ENCODE results near the gene PCDHGA3. TPM values are rescaled to one million over a fixed set of nuclear protein-coding genes. Genes with fewer than 3 reads are reported as not detected.

PCDHGA3 gene
- total RNA-seq, 4 donors from 2014 or later: 1.0 to 3.5 (median 2.9) TPM

DNA sequence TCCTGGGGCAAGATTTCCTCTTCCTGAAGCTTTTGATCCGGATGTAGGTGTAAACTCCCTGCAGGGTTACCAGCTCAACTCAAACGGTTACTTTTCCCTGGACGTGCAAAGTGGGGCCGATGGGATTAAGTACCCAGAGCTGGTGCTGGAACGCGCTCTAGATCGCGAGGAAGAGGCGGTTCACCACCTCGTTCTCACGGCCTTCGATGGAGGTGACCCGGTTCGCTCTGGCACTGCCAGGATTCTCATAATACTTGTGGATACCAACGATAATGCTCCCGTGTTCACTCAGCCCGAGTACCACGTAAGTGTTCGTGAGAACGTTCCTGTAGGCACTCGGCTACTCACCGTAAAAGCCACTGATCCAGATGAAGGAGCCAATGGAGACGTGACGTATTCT lies 12.0 kb downstream of the PCDHGA3 start:
- DNase-seq (ENCODE audit: low spot score in 2 of 2): no peak
- TF ChIP-seq, protein P1, sequence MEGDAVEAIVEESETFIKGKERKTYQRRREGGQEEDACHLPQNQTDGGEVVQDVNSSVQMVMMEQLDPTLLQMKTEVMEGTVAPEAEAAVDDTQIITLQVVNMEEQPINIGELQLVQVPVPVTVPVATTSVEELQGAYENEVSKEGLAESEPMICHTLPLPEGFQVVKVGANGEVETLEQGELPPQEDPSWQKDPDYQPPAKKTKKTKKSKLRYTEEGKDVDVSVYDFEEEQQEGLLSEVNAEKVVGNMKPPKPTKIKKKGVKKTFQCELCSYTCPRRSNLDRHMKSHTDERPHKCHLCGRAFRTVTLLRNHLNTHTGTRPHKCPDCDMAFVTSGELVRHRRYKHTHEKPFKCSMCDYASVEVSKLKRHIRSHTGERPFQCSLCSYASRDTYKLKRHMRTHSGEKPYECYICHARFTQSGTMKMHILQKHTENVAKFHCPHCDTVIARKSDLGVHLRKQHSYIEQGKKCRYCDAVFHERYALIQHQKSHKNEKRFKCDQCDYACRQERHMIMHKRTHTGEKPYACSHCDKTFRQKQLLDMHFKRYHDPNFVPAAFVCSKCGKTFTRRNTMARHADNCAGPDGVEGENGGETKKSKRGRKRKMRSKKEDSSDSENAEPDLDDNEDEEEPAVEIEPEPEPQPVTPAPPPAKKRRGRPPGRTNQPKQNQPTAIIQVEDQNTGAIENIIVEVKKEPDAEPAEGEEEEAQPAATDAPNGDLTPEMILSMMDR (IDR thresholded peaks at IDR 0.05): no peak
- TF ChIP-seq POLR2A (IDR thresholded peaks at IDR 0.05): no peak
- intact Hi-C loops (cut with DNase I; ENCODE audit: low total_unique reads): no loop called here
- H3K4me3 ChIP-seq (ENCODE audit: low read depth, poor library complexity, severe bottlenecking): no peak overlapping the region
- 54 to 56% methylated on average over 24 of the region's 24 CpGs for WGBS, 2 donors

DNA sequence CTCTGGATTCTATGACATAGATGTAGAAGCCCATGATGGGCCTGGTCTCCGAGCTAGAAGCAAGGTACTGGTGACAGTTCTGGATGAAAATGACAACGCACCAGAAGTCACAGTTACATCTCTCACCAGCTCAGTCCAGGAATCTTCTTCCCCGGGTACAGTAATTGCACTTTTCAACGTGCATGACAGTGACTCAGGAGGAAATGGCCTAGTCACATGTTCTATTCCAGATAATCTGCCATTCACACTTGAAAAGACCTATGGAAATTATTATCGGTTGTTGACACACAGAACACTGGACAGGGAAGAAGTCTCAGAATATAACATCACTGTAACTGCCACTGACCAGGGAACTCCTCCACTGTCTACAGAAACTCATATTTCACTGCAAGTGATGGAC lies 12.5 kb downstream of the PCDHGA3 start:
- intact Hi-C loops (cut with DNase I; ENCODE audit: low total_unique reads): no loop called here
- TF ChIP-seq, protein P1 (IDR thresholded peaks at IDR 0.05): no peak
- no peak for TF ChIP-seq POLR2A (IDR thresholded peaks at IDR 0.05)
- 76 to 77% methylated on average over 5 of the region's 5 CpGs for WGBS, 2 donors
- DNase-seq (ENCODE audit: low spot score in 2 of 2): no peak
- H3K4me3 ChIP-seq (ENCODE audit: low read depth, poor library complexity, severe bottlenecking): no peak overlapping the region

DNA sequence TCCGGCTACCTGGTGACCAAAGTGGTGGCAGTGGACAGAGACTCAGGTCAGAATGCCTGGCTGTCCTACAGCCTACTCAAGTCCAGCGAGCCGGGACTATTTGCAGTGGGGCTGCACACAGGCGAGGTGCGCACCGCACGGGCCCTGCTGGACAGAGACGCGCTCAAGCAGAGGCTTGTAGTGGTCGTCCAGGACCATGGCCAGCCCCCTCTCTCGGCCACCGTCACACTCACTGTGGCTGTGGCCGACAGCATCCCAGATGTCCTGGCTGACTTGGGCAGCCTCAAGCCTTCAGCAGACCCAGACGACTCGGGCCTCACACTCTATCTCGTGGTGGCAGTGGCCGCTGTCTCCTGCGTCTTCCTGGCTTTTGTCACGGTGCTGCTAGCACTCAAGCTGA lies 13.3 kb downstream of the PCDHGA3 start:
- WGBS, 2 donors: 40 to 49% methylated on average over 11 to 15 of the region's 19 CpGs
- no peak overlapping the region for H3K4me3 ChIP-seq (ENCODE audit: low read depth, poor library complexity, severe bottlenecking)

DNA sequence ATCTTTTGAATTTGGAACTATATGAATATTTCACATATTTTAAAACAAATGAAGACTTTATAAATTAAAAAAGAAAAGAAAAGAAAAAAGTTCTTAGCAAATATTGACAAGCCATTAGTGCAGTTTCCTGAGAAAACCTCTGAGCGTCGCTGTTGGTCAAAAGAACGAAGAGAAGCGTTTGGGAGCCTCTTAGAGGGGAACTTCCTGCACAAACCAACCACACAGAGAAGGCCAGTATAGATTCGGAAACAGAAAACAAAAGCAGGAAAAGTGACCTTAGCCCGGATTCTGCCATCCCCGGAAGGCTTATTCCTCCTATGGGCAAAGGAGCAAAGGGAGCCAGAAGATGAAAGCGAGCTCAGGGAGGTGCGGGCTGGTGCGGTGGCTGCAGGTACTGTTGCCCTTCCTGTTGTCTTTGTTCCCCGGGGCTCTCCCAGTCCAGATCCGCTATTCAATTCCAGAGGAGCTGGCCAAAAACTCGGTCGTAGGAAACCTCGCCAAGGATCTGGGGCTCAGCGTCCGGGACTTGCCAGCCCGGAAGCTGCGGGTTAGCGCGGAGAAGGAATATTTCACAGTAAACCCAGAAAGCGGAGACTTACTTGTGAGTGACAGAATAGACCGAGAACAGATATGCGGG lies 16.3 kb downstream of the PCDHGA3 start, which contains the start of gene PCDHGB2:
PCDHGB2 (plus strand) TSS at position 205 of the 637 bp plus-strand sequence; CDS start at position 347, 142 bp downstream.
- 19 to 22% methylated on average over 24 of the region's 24 CpGs for WGBS, 2 donors

More for the DNA sequence above, 13.3 kb downstream of the PCDHGA3 start:
- TF ChIP-seq POLR2A (IDR thresholded peaks at IDR 0.05): no peak
- TF ChIP-seq, protein P1 (IDR thresholded peaks at IDR 0.05): no peak
- DNase-seq (ENCODE audit: low spot score in 2 of 2): no peak
- intact Hi-C loops (cut with DNase I; ENCODE audit: low total_unique reads): no loop called here

DNA sequence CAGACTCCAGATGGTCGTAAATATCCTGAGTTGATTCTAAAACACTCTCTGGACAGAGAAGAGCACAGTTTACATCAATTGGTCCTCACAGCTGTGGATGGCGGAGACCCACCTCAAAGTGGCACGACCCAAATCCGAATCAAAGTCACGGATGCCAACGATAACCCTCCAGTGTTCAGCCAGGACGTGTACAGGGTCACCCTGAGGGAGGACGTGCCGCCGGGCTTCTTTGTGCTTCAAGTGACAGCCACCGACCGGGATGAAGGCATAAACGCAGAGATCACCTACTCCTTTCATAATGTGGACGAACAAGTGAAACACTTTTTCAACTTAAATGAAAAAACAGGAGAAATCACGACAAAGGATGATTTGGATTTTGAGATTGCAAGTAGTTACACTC lies 17.1 kb downstream of the PCDHGA3 start:
- intact Hi-C loops (cut with DNase I; ENCODE audit: low total_unique reads): no loop called here
- 31 to 44% methylated on average over 15 of the region's 15 CpGs for WGBS, 2 donors
- H3K4me3 ChIP-seq (ENCODE audit: low read depth, poor library complexity, severe bottlenecking): no peak overlapping the region
- TF ChIP-seq POLR2A (IDR thresholded peaks at IDR 0.05): no peak
- TF ChIP-seq, protein P1 (IDR thresholded peaks at IDR 0.05): no peak
- no peak for DNase-seq (ENCODE audit: low spot score in 2 of 2)

More for the DNA sequence above, 16.3 kb downstream of the PCDHGA3 start, which contains the start of gene PCDHGB2:
- no peak for DNase-seq (ENCODE audit: low spot score in 2 of 2)
- intact Hi-C loops (cut with DNase I; ENCODE audit: low total_unique reads): no loop called here
- no peak within 1 kb of the TSS for H3K4me3 ChIP-seq (ENCODE audit: low read depth, poor library complexity, severe bottlenecking)
- TF ChIP-seq, protein P1 (IDR thresholded peaks at IDR 0.05): no peak
- no peak for TF ChIP-seq POLR2A (IDR thresholded peaks at IDR 0.05)

DNA sequence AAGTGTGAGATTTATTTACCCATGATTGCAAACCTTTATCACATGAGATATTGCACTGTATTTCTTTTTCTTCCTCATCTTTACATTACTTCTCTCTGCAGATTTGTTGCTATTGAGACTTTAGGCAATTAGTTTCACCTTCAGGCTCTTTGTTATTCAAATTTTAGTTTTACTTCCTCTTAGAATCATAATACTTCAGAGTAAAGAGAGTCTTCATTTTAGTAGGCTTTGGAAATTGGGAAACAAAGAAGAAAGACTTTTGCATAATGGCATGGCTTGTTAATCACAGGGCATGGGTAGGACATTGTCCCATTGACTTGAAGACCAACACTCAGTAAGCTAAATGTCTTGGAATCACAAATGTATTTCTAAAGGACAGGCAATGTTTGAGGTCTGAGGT lies 19.1 kb downstream of the PCDHGA3 start:
- DNase-seq (ENCODE audit: low spot score in 2 of 2): no peak
- no peak for TF ChIP-seq POLR2A (IDR thresholded peaks at IDR 0.05)
- TF ChIP-seq, protein P1 (IDR thresholded peaks at IDR 0.05): no peak
- intact Hi-C loops (cut with DNase I; ENCODE audit: low total_unique reads): no loop called here
- H3K4me3 ChIP-seq (ENCODE audit: low read depth, poor library complexity, severe bottlenecking): no peak overlapping the region
